Medulla oblongata (tissue), 1 donor: ENCODE data around the gene DPP10.
"Not testable (repeated sequence)": the region's sequence is repeated elsewhere in the genome, so short reads cannot be mapped to it uniquely, and the experiment has no call there.

ENCODE experiments used
- DNase-seq: peaks from one replicate; pipeline ENCODE4 v3.0.0-alpha.2; 2015; ENCODE audit errors: extremely low spot score

DPP10 gene

GRCh38 chr2:114507744-114508143 is 65.3 kb downstream of the DPP10 start:
- no peak for DNase-seq

- no peak for DNase-seq
Measured at GRCh38 chr2:114515882-114516281, 73.4 kb downstream of the DPP10 start.

- no peak for DNase-seq
Measured at GRCh38 chr2:114517580-114517979, 75.1 kb downstream of the DPP10 start.

- no peak for DNase-seq
Measured at GRCh38 chr2:114518738-114519137, 76.3 kb downstream of the DPP10 start.

- DNase-seq, result not testable (repeated sequence)
Measured at GRCh38 chr2:114522612-114523011, 80.2 kb downstream of the DPP10 start.

- DNase-seq, result no peak
Measured at GRCh38 chr2:114525955-114526354, 83.5 kb downstream of the DPP10 start.

GRCh38 chr2:114526841-114527240 is 84.4 kb downstream of the DPP10 start:
- no peak for DNase-seq

- no peak for DNase-seq
Measured at GRCh38 chr2:114527330-114527983, 85.0 kb downstream of the DPP10 start.

GRCh38 chr2:114534116-114535084 is 92.0 kb downstream of the DPP10 start:
- DNase-seq, result no peak

GRCh38 chr2:114537777-114538176 is 95.3 kb downstream of the DPP10 start:
- no peak for DNase-seq

GRCh38 chr2:114542695-114543094 is 100.3 kb downstream of the DPP10 start:
- DNase-seq, result no peak

- DNase-seq, result peak; percentile 18
Measured at GRCh38 chr2:114543236-114543766, 100.9 kb downstream of the DPP10 start.

- DNase-seq, result no peak
Measured at GRCh38 chr2:114545052-114545451, 102.6 kb downstream of the DPP10 start.

- no peak for DNase-seq
Measured at GRCh38 chr2:114546531-114546930, 104.1 kb downstream of the DPP10 start.

- no peak for DNase-seq
Measured at GRCh38 chr2:114548151-114548550, 105.7 kb downstream of the DPP10 start.

- no peak for DNase-seq
Measured at GRCh38 chr2:114550364-114550763, 107.9 kb downstream of the DPP10 start.

GRCh38 chr2:114550895-114551793 is 108.7 kb downstream of the DPP10 start:
- DNase-seq, result peak; percentile 60

- DNase-seq, result no peak
Measured at GRCh38 chr2:114553027-114553426, 110.6 kb downstream of the DPP10 start.

GRCh38 chr2:114569166-114569565 is 126.7 kb downstream of the DPP10 start:
- no peak for DNase-seq

GRCh38 chr2:114577657-114578056 is 135.2 kb downstream of the DPP10 start:
- no peak for DNase-seq

- DNase-seq, result no peak
Measured at GRCh38 chr2:114579542-114579941, 137.1 kb downstream of the DPP10 start.

GRCh38 chr2:114580691-114581090 is 138.2 kb downstream of the DPP10 start:
- no peak for DNase-seq
